GM23338 (cell line): Measurements from ENCODE around the gene FANCG. TPM values are rescaled to one million over a fixed set of nuclear protein-coding genes. Genes with fewer than 3 reads are reported as not detected.

Experiments used
- ATAC-seq: fragments of 200-7000 bp; cut with Tn5 transposase; 3 replicates; pipeline ENCODE4 v1.9.1; 2020
- DNase-seq: peaks from one replicate; pipeline ENCODE4 v3.0.0-alpha.2; 2015; ENCODE audit warnings: low spot score
- H2AFZ ChIP-seq: fragments of 200-600 bp; sonication (generic); 2 replicates; pipeline ENCODE4 v1.8.0; 2016; ENCODE audit warnings: antibody characterized with exemption, mild to moderate bottlenecking, moderate library complexity
- H3F3A ChIP-seq: fragments of 200-600 bp; sonication (generic); replicated peaks from 2 replicates; pipeline ENCODE4 v1.8.0; 2017; ENCODE audit warnings: antibody characterized with exemption, mixed run types, low read depth
- H3K27ac ChIP-seq: fragments of 200-600 bp; sonication (generic); 2 replicates; pipeline ENCODE4 v1.6.1; 2016; ENCODE audit warnings: low read depth
- H3K27me3 ChIP-seq: fragments of 200-600 bp; sonication (generic); 2 replicates; pipeline ENCODE4 v1.8.0; 2016; ENCODE audit warnings: mild to moderate bottlenecking, mixed run types, moderate library complexity; ENCODE audit not compliant: insufficient read depth
- H3K36me3 ChIP-seq: fragments of 200-600 bp; sonication (generic); 2 replicates; pipeline ENCODE4 v1.8.0; 2016; ENCODE audit warnings: mild to moderate bottlenecking; ENCODE audit not compliant: insufficient read depth
- H3K4me1 ChIP-seq: fragments of 200-600 bp; sonication (generic); 2 replicates; pipeline ENCODE4 v1.8.0; 2016; ENCODE audit warnings: mild to moderate bottlenecking, moderate library complexity; ENCODE audit not compliant: insufficient read depth
- H3K4me2 ChIP-seq: fragments of 200-600 bp; sonication (generic); 2 replicates; pipeline ENCODE4 v1.7.1; 2017; ENCODE audit warnings: mixed run types
- H3K4me3 ChIP-seq: fragments of 200-600 bp; sonication (generic); 2 replicates; pipeline ENCODE4 v1.6.1; 2016; ENCODE audit warnings: mixed run types
- H3K79me2 ChIP-seq: fragments of 200-600 bp; sonication (generic); replicated peaks from 2 replicates; pipeline ENCODE4 v1.8.0; 2017; ENCODE audit warnings: mild to moderate bottlenecking; ENCODE audit not compliant: insufficient read depth
- H3K9me2 ChIP-seq: fragments of 200-600 bp; sonication (generic); 2 replicates; pipeline ENCODE4 v1.8.0; 2017; ENCODE audit not compliant: insufficient read depth
- H4K20me1 ChIP-seq: fragments of 200-600 bp; sonication (generic); replicated peaks from 2 replicates; pipeline ENCODE4 v1.8.0; 2017; ENCODE audit warnings: mild to moderate bottlenecking; ENCODE audit not compliant: insufficient read depth
- H3K27ac Mint-ChIP-seq: 2 replicates; pipeline ENCODE4 v1.8.0; 2020; ENCODE audit warnings: inconsistent platforms, mild to moderate bottlenecking, moderate library complexity, mixed read lengths
- H3K27me3 Mint-ChIP-seq: 3 replicates; pipeline ENCODE4 v1.8.0; 2022; ENCODE audit warnings: low read depth, mild to moderate bottlenecking, moderate library complexity, mixed read lengths, inconsistent platforms; ENCODE audit not compliant: insufficient read depth, poor library complexity
- H3K36me3 Mint-ChIP-seq: 3 replicates; pipeline ENCODE4 v1.8.0; 2021; ENCODE audit warnings: low read depth, mild to moderate bottlenecking, inconsistent platforms, moderate library complexity, mixed read lengths
- H3K4me1 Mint-ChIP-seq: 3 replicates; pipeline ENCODE4 v1.8.0; 2020; ENCODE audit warnings: mild to moderate bottlenecking, inconsistent platforms, mixed read lengths
- H3K4me3 Mint-ChIP-seq: 3 replicates; pipeline ENCODE4 v1.8.0; 2021; ENCODE audit warnings: moderate library complexity, mild to moderate bottlenecking, inconsistent platforms, mixed read lengths
- H3K9me3 Mint-ChIP-seq: 3 replicates; pipeline ENCODE4 v1.8.0; 2020; ENCODE audit warnings: moderate library complexity, mild to moderate bottlenecking, inconsistent platforms, mixed read lengths
- CREB1 ChIP-seq: fragments of 250-450 bp; sonication (Bioruptor Pico); IDR thresholded peaks from 2 replicates; pipeline ENCODE4 v1.5.0; 2020; ENCODE audit warnings: low read depth, mild to moderate bottlenecking, moderate library complexity
- CTCF ChIP-seq, 2 experiments: fragments of 200-600 bp in 1 of 2; sonication (generic) in 1 of 2; conservative IDR thresholded peaks; 2 replicates each; pipeline versions ENCODE4 v1.5.1 to v1.6.1; 2016 to 2017; ENCODE audit warnings: antibody characterized with exemption in 2 of 2, low read depth in 2 of 2, mild to moderate bottlenecking in 2 of 2, moderate library complexity in 1 of 2
- ETS1 ChIP-seq: IDR thresholded peaks from 2 replicates; pipeline ENCODE4 v1.6.1; 2016; ENCODE audit warnings: antibody characterized with exemption
- EZH2 ChIP-seq: fragments of 200-600 bp; sonication (generic); IDR thresholded peaks from one replicate; pipeline ENCODE4 v1.8.0; 2017; ENCODE audit warnings: antibody characterized with exemption, mild to moderate bottlenecking, low read depth; ENCODE audit not compliant: unreplicated experiment
- EZH2phosphoT487 ChIP-seq: fragments of 200-600 bp; sonication (generic); IDR thresholded peaks from one replicate; pipeline ENCODE4 v1.8.1; 2018; ENCODE audit warnings: antibody characterized with exemption; ENCODE audit not compliant: unreplicated experiment
- JUNB ChIP-seq: IDR thresholded peaks from one replicate; pipeline ENCODE4 v1.6.1; 2016; ENCODE audit warnings: antibody characterized with exemption; ENCODE audit not compliant: unreplicated experiment
- NANOG ChIP-seq: IDR thresholded peaks from 2 replicates; pipeline ENCODE4 v1.6.1; 2016; ENCODE audit warnings: antibody characterized with exemption, borderline replicate concordance
- POLR2AphosphoS5 ChIP-seq: IDR thresholded peaks from 2 replicates; pipeline ENCODE4 v1.6.1; 2016; ENCODE audit warnings: antibody characterized with exemption, low read depth
- REST ChIP-seq: IDR thresholded peaks from one replicate; pipeline ENCODE4 v1.6.1; 2018; ENCODE audit warnings: antibody characterized with exemption; ENCODE audit not compliant: unreplicated experiment
- STAT1 ChIP-seq: IDR thresholded peaks from one replicate; pipeline ENCODE4 v1.6.1; 2016; ENCODE audit warnings: antibody characterized with exemption; ENCODE audit not compliant: unreplicated experiment
- ZNF114 ChIP-seq: fragments of 250-450 bp; sonication (Bioruptor Pico); IDR thresholded peaks from 2 replicates; pipeline ENCODE4 v1.5.0; 2020; ENCODE audit warnings: mild to moderate bottlenecking, moderate library complexity
- ZNF331 ChIP-seq: fragments of 250-450 bp; sonication (Bioruptor Pico); IDR thresholded peaks from 2 replicates; pipeline ENCODE4 v1.5.0; 2020; ENCODE audit warnings: low read depth, mild to moderate bottlenecking, moderate library complexity
- ZNF462 ChIP-seq: fragments of 250-450 bp; sonication (Bioruptor Pico); IDR thresholded peaks from 2 replicates; pipeline ENCODE4 v1.5.0; 2020; ENCODE audit warnings: mild to moderate bottlenecking, moderate library complexity
- polyA plus RNA-seq: library from polyadenylated mRNA; unstranded; fragments of >200 nt; fragmentation: Nextera tagmentation; extraction: Ambion mirVana; gene quantifications from 2 replicates; pipeline ENCODE4 v1.2.1, GENCODE V29; 2016
- total RNA-seq: library from RNA; depleted of rRNA; stranded (reverse); fragments of >200 nt; shearing (Covaris generic); gene quantifications from 2 replicates; pipeline ENCODE4 v1.2.3, GENCODE V29; 2014

FANCG gene
- total and polyA plus RNA-seq, 2 experiments from 2014 or later, result 53.8 to 56.2 TPM

- TF ChIP-seq STAT1 (no peak), CTCF (conservative IDR thresholded peaks at IDR 0.05; ENCODE audit: low read depth in 2 of 2) (no peak), CREB1 (no peak), EZH2phosphoT487 (no peak), JUNB (no peak), NANOG (no peak), POLR2AphosphoS5 (no peak), EZH2 (no peak), ZNF331 (CRISPR knock-in tag) (no peak), REST (no peak), ZNF462 (CRISPR knock-in tag) (no peak), ETS1 (no peak), ZNF114 (no peak)
Observed at GRCh38 chr9:35107297-35108290, 27.9 kb upstream of the FANCG start.

More at GRCh38 chr9:35107297-35108290, 27.9 kb upstream of the FANCG start:
- DNase-seq (no peak), ATAC-seq (no peak)
- H3K27me3 Mint-ChIP-seq, result peaks cover 20% of the 10 kb centered on the region
- H3K36me3 ChIP-seq, result no peaks in the 10 kb centered on the region
- H3K4me3 ChIP-seq, result no peak overlapping the region
- peaks cover 10% of the 10 kb centered on the region; the same call in 1 of the 3 replicates for H3K36me3 Mint-ChIP-seq
- no peaks in the 10 kb centered on the region for H3K9me3 Mint-ChIP-seq
- no peak overlapping the region for H3K27ac ChIP-seq
- peaks cover 11% of the 10 kb centered on the region for H3K4me1 ChIP-seq
- H3F3A ChIP-seq, result peaks cover 10% of the 10 kb centered on the region
- no peak overlapping the region for H3K4me3 Mint-ChIP-seq
- no peaks in the 10 kb centered on the region for H4K20me1 ChIP-seq
- peaks cover 10% of the 10 kb centered on the region; the same call in 1 of the 2 replicates for H3K79me2 ChIP-seq
- H2AFZ ChIP-seq, result no peak overlapping the region
- no peak overlapping the region for H3K27ac Mint-ChIP-seq
- no peaks in the 10 kb centered on the region for H3K9me2 ChIP-seq
- no peak overlapping the region for H3K4me2 ChIP-seq
- H3K4me1 Mint-ChIP-seq, result peaks cover 23% of the 10 kb centered on the region
- no peaks in the 10 kb centered on the region for H3K27me3 ChIP-seq
